H1 (cell line): ENCODE measurements around the gene PLVAP. TPM values are rescaled to one million over a fixed set of nuclear protein-coding genes. Genes with fewer than 3 reads are reported as not detected.

Experiments used
- CTCF ChIA-PET: fragments of 300-600 bp; sonication (Branson Sonifier 250); formaldehyde crosslinking; loops from one replicate; lab custom pipeline; 2021; ENCODE audit not compliant: partially characterized antibody; lab: Charles Lee
- POLR2A ChIA-PET: fragments of 300-600 bp; sonication (Branson Sonifier 250); formaldehyde crosslinking; loops from one replicate; lab custom pipeline; 2021; ENCODE audit warnings: inconsistent platforms; ENCODE audit not compliant: partially characterized antibody; lab: Charles Lee
- DNase-seq, 2 experiments: peaks; one replicate each; pipeline versions ENCODE4 v3.0.0 to v3.0.0-alpha.2; 2010 to 2022; ENCODE audit warnings: low spot score in 2 of 2, low read depth in 1 of 2, mixed read lengths in 1 of 2
- FAIRE-seq: peaks from 2 replicates; lab custom pipeline; 2011; peaks lifted over from hg19 to GRCh38; lab: Jason Lieb, UNC
- H2AFZ ChIP-seq: 2 replicates; pipeline ENCODE4 v1.8.1; 2012; ENCODE audit warnings: low read length, inconsistent platforms
- H2AK5ac ChIP-seq: 2 replicates; pipeline ENCODE4 v1.6.1; 2013; ENCODE audit warnings: low read depth, low read length
- H2BK120ac ChIP-seq: replicated peaks from 2 replicates; pipeline ENCODE3; 2013; ENCODE audit warnings: low read depth, low read length, inconsistent platforms
- H2BK12ac ChIP-seq: 2 replicates; pipeline ENCODE4 v1.6.1; 2013; ENCODE audit warnings: low read depth, low read length
- H2BK15ac ChIP-seq: 2 replicates; pipeline ENCODE4 v1.6.1; 2013; ENCODE audit warnings: low read length
- H2BK20ac ChIP-seq: 2 replicates; pipeline ENCODE4 v1.6.1; 2013; ENCODE audit warnings: low read length
- H2BK5ac ChIP-seq: 2 replicates; pipeline ENCODE4 v1.6.1; 2013; ENCODE audit warnings: low read depth, low read length
- H3K14ac ChIP-seq: 2 replicates; pipeline ENCODE4 v1.6.1; 2013; ENCODE audit warnings: inconsistent platforms; ENCODE audit not compliant: insufficient read length
- H3K18ac ChIP-seq: 2 replicates; pipeline ENCODE4 v1.6.1; 2013; ENCODE audit warnings: low read length; ENCODE audit errors: extremely low read depth
- H3K23ac ChIP-seq: 2 replicates; pipeline ENCODE4 v1.6.1; 2013; ENCODE audit warnings: inconsistent platforms; ENCODE audit not compliant: insufficient read length
- H3K23me2 ChIP-seq: 2 replicates; pipeline ENCODE4 v1.6.1; 2013; ENCODE audit warnings: low read depth, low read length
- H3K27ac ChIP-seq: 2 replicates; pipeline ENCODE4 v1.6.1; 2011; ENCODE audit warnings: low read depth, low read length, inconsistent platforms
- H3K27me3 ChIP-seq, 4 experiments: replicated peaks in 1 of 4; 1 replicate in 1 of 4; 2 replicates in 3 of 4; pipeline versions ENCODE4 v1.6.1 to v1.8.1; 2011 to 2013; ENCODE audit warnings: low read length in 3 of 4, mild to moderate bottlenecking in 3 of 4, inconsistent platforms in 2 of 4, mixed read lengths in 2 of 4, moderate library complexity in 1 of 4; ENCODE audit not compliant: control insufficient read depth in 3 of 4, insufficient read depth in 3 of 4; ENCODE audit errors: extremely low read depth in 1 of 4
- H3K36me3 ChIP-seq, 4 experiments: 2 replicates each; pipeline versions ENCODE4 v1.6.1 to v1.8.1; 2011 to 2013; ENCODE audit warnings: mild to moderate bottlenecking in 4 of 4, low read length in 3 of 4, moderate library complexity in 2 of 4, control low read depth in 1 of 4, inconsistent platforms in 1 of 4; ENCODE audit not compliant: insufficient read depth in 4 of 4, control insufficient read depth in 2 of 4
- H3K4ac ChIP-seq: replicated peaks from 2 replicates; pipeline ENCODE3; 2013; ENCODE audit warnings: low read length, low read depth, mixed read lengths, inconsistent platforms; ENCODE audit not compliant: insufficient read length
- H3K4me1 ChIP-seq, 4 experiments: replicated peaks in 1 of 4; 1 replicate in 1 of 4; 2 replicates in 3 of 4; pipeline versions ENCODE4 v1.6.1 to v1.8.1; 2011 to 2013; ENCODE audit warnings: low read length in 3 of 4, inconsistent platforms in 2 of 4, mixed read lengths in 1 of 4; ENCODE audit not compliant: insufficient read depth in 4 of 4, control insufficient read depth in 3 of 4
- H3K4me2 ChIP-seq, 2 experiments: 2 replicates each; pipeline versions ENCODE4 v1.6.1 to v1.8.1; 2011 to 2013; ENCODE audit warnings: low read depth in 2 of 2, low read length in 2 of 2, control low read depth in 1 of 2, inconsistent platforms in 1 of 2, mild to moderate bottlenecking in 1 of 2; ENCODE audit not compliant: insufficient read depth in 1 of 2
- H3K4me3 ChIP-seq, 4 experiments: fragments of 200-600, 300-600 bp in 1 of 4; sonication (generic), shearing (Covaris generic), sonication (Bioruptor Twin) in 1 of 4; 2 replicates each; pipeline versions ENCODE4 v1.5.1 to v1.8.1; 2011 to 2016; ENCODE audit warnings: low read length in 4 of 4, low read depth in 3 of 4, control low read depth in 2 of 4, inconsistent platforms in 2 of 4, mild to moderate bottlenecking in 2 of 4, mixed read lengths in 1 of 4, moderate library complexity in 1 of 4; ENCODE audit not compliant: insufficient read depth in 2 of 4; ENCODE audit errors: extremely low read depth in 1 of 4
- H3K56ac ChIP-seq: replicated peaks from 2 replicates; pipeline ENCODE3; 2013; ENCODE audit warnings: low read depth, mild to moderate bottlenecking, mixed read lengths, low read length, inconsistent platforms; ENCODE audit not compliant: insufficient read length
- H3K79me1 ChIP-seq: 2 replicates; pipeline ENCODE4 v1.6.1; 2013; ENCODE audit warnings: low read depth, low read length, control low read depth
- H3K79me2 ChIP-seq, 2 experiments: 2 replicates each; pipeline versions ENCODE4 v1.6.1 to v1.8.1; 2012 to 2013; ENCODE audit warnings: low read length in 2 of 2, mild to moderate bottlenecking in 2 of 2, inconsistent platforms in 1 of 2; ENCODE audit not compliant: insufficient read depth in 2 of 2, control insufficient read depth in 1 of 2
- H3K9ac ChIP-seq, 4 experiments: replicated peaks in 1 of 4; 1 replicate in 1 of 4; 2 replicates in 3 of 4; pipeline versions ENCODE4 v1.6.1 to v1.8.1; 2011 to 2013; ENCODE audit warnings: low read depth in 3 of 4, low read length in 3 of 4, control low read depth in 2 of 4, mild to moderate bottlenecking in 2 of 4, moderate library complexity in 2 of 4, inconsistent platforms in 1 of 4; ENCODE audit errors: extremely low read depth in 1 of 4
- H3K9me3 ChIP-seq, 2 experiments: 2 replicates each; pipeline versions ENCODE4 v1.6.1 to v1.8.1; 2012 to 2013; ENCODE audit warnings: mild to moderate bottlenecking in 2 of 2, moderate library complexity in 2 of 2, control low read depth in 1 of 2, inconsistent platforms in 1 of 2, low read depth in 1 of 2, low read length in 1 of 2, mixed read lengths in 1 of 2; ENCODE audit not compliant: insufficient read depth in 2 of 2
- H4K20me1 ChIP-seq, 2 experiments: replicated peaks in 1 of 2; 2 replicates each; pipeline versions ENCODE3 to v1.8.1; 2011 to 2013; ENCODE audit warnings: inconsistent platforms in 2 of 2, low read length in 2 of 2, mild to moderate bottlenecking in 1 of 2; ENCODE audit not compliant: insufficient read depth in 2 of 2, control insufficient read depth in 1 of 2
- H4K5ac ChIP-seq: 2 replicates; pipeline ENCODE4 v1.6.1; 2013; ENCODE audit warnings: low read length, low read depth, mixed read lengths, inconsistent platforms; ENCODE audit not compliant: insufficient read length
- H4K8ac ChIP-seq: 2 replicates; pipeline ENCODE4 v1.8.0; 2013; ENCODE audit warnings: mild to moderate bottlenecking, moderate library complexity, low read length, inconsistent platforms; ENCODE audit not compliant: insufficient read depth; ENCODE audit errors: extremely low read depth
- H4K91ac ChIP-seq: replicated peaks from 2 replicates; pipeline ENCODE3; 2013; ENCODE audit warnings: low read length, mixed read lengths, inconsistent platforms; ENCODE audit not compliant: insufficient read length
- CHD1 ChIP-seq: IDR thresholded peaks from 2 replicates; pipeline ENCODE4 v1.6.1; 2012; ENCODE audit warnings: low read depth, low read length, improper control_type of control experiment
- HDAC2 ChIP-seq, 2 experiments: fragments of 300-600 bp in 1 of 2; sonication (generic) in 1 of 2; IDR thresholded peaks; 2 replicates each; pipeline ENCODE4 v1.6.1; 2011 to 2012; ENCODE audit warnings: low read depth in 2 of 2, low read length in 2 of 2, mild to moderate bottlenecking in 2 of 2, moderate library complexity in 2 of 2, borderline replicate concordance in 1 of 2, inconsistent platforms in 1 of 2
- MAFK ChIP-seq: IDR thresholded peaks from 2 replicates; pipeline ENCODE4 v1.6.1; 2012; ENCODE audit warnings: low read depth, mild to moderate bottlenecking, improper control_type of control experiment, low read length
- NRF1 ChIP-seq: IDR thresholded peaks from 2 replicates; pipeline ENCODE4 v1.6.1; 2011; ENCODE audit warnings: mild to moderate bottlenecking, low read depth, low read length, improper control_type of control experiment
- SP2 ChIP-seq: IDR thresholded peaks from 2 replicates; pipeline ENCODE4 v1.6.1; 2012; ENCODE audit warnings: mild to moderate bottlenecking, low read length, inconsistent platforms
- WGBS, 2 experiments: shearing (Covaris generic) in 1 of 2; methylation state at CpG; one replicate each; pipeline versions ENCODE4 v1.1.6 to v1.1.7; 2013 to 2015; ENCODE audit warnings: low lambda C conversion rate in 2 of 2, mixed read lengths in 2 of 2, inconsistent platforms in 1 of 2, low coverage in 1 of 2, missing lambda C conversion rate in 1 of 2; ENCODE audit not compliant: insufficient replicate concordance in 2 of 2, insufficient coverage in 1 of 2, insufficient read length in 1 of 2; ENCODE audit errors: extremely low coverage in 1 of 2, missing lambda C conversion rate in 1 of 2; 5-methylcytosine and 5-hydroxymethylcytosine counted together
- polyA plus RNA-seq, 7 experiments: library from polyadenylated mRNA; depleted of rRNA in 3 of 7; stranded (reverse) in 5 of 7; unstranded in 2 of 7; fragments of >200 nt in 5 of 7; fragments of 200-250 nt in 2 of 7; gene quantifications; 1 replicate in 5 of 7; 2 replicates in 1 of 7; 4 replicates in 1 of 7; pipeline versions ENCODE4 v1.2.1 to v1.2.3, GENCODE V29; 2011 to 2013; ENCODE audit warnings: missing spikeins in 2 of 7, mixed read lengths in 2 of 7
- total RNA-seq: library from RNA; stranded (reverse); fragmentation: NEBNext Ultra II Directional; extraction: Animal tissue kit (Norgen Biotek cat#: 25700); gene quantifications from 2 replicates; pipeline ENCODE4 v1.2.1, GENCODE V29; 2021

Gene PLVAP
- total and polyA plus RNA-seq, 2 of the 8 experiments (the other 6 are each of a cell fraction or from before 2014, with no cell fraction given) = 0.32 TPM; not detected in 1

DNA sequence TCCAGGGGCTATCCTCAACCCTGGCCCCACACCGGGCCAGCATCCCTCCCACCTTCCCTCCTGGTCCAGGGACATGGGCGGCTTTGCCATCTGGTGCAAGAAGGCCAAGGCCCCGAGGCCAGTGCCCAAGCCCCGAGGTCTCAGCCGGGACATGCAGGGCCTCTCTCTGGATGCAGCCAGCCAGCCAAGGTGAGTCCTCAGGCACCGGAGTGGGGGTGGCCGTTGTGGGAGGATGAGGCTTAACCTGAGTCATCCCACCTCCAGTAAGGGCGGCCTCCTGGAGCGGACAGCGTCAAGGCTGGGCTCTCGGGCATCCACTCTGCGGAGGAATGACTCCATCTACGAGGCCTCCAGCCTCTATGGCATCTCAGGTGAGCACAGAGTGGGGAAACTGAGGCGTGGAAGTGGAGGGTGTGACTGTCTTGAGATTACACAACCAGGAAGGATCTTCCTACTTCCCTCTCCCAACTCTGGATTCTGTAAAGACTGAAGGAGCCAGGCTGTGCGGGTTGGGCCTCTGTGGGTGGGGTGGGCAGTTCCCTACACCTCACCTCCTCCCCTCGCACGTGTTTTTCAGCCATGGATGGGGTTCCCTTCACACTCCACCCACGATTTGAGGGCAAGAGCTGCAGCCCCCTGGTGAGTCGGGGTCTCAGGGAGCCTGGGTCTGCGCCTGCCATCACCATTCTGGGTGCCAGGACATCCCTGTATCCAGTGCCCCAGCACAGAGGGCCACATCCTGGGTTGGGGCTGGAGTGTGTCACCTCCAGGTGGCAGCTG is 46.5 kb upstream of the PLVAP start:
- H3K4me3 ChIP-seq = no peak overlapping the region
- no peak overlapping the region for H2BK15ac ChIP-seq
- no peak overlapping the region for H3K27ac ChIP-seq
- H3K79me2 ChIP-seq = no peaks in the 10 kb centered on the region
- peaks cover 12% of the 10 kb centered on the region for H3K23me2 ChIP-seq
- H2BK12ac ChIP-seq = no peak overlapping the region; the same call in 1 of the 2 replicates
- no peaks in the 10 kb centered on the region; a peak in 2 of 7 replicates for H3K27me3 ChIP-seq
- no peaks in the 10 kb centered on the region for H3K9me3 ChIP-seq
- H3K56ac ChIP-seq = no peak overlapping the region
- H3K4ac ChIP-seq = peak overlapping the region; percentile 69
- DNase-seq (no peak), FAIRE-seq (no peak)
- 89% methylated on average over 20 of the region's 20 CpGs; no CpG with 5 or more reads in 1 of the 2 experiments for WGBS, 2 experiments
- no peak overlapping the region for H2AFZ ChIP-seq
- no peak overlapping the region for H4K5ac ChIP-seq
- no peak overlapping the region for H2BK5ac ChIP-seq
- H3K4me1 ChIP-seq = peaks cover 3 to 17% (median 8%) of the 10 kb centered on the region in 4 experiments
- no peak overlapping the region for H3K23ac ChIP-seq
- H4K8ac ChIP-seq = no peak overlapping the region
- no peak overlapping the region for H3K9ac ChIP-seq
- H4K20me1 ChIP-seq = peaks cover 0 to 4% of the 10 kb centered on the region in 2 experiments
- ChIA-PET POLR2A (interaction anchor here (0.6 to 1.4 kb wide), 3 partner anchors 14 to 90 kb away, joined by 3 to 5 read pairs (median 3); no protein-coding TSS in a partner anchor), CTCF (interaction anchor here (0.5 to 1.5 kb wide), 4 partner anchors 7 to 598 kb away, joined by 3 to 6 read pairs (median 3); no protein-coding TSS in a partner anchor)
- H3K36me3 ChIP-seq = no peaks in the 10 kb centered on the region
- no peak overlapping the region for H2BK120ac ChIP-seq
- H3K4me2 ChIP-seq = no peak overlapping the region; a peak in 1 of 4 replicates
- H3K14ac ChIP-seq = no peak overlapping the region
- no peak overlapping the region for H2BK20ac ChIP-seq
- no peak overlapping the region for H2AK5ac ChIP-seq
- no peaks in the 10 kb centered on the region for H3K79me1 ChIP-seq
- no peak overlapping the region for H3K18ac ChIP-seq
- peak overlapping the region; percentile 27 for H4K91ac ChIP-seq
- TF ChIP-seq MAFK (no peak), SP2 (no peak), NRF1 (no peak), HDAC2 (IDR thresholded peaks at IDR 0.05; ENCODE audit: borderline replicate concordance in 1 of 2, low read depth in 2 of 2, low read length in 2 of 2) (no peak), CHD1 (no peak)
